ENCODE data around the gene MOGAT1. TPM values are rescaled to one million over a fixed set of nuclear protein-coding genes. Genes with fewer than 3 reads are reported as not detected.

The MOGAT1 gene
- total and polyA plus RNA-seq, 2 of the 4 experiments (the other 2 are of a cell fraction): not detected

DNA sequence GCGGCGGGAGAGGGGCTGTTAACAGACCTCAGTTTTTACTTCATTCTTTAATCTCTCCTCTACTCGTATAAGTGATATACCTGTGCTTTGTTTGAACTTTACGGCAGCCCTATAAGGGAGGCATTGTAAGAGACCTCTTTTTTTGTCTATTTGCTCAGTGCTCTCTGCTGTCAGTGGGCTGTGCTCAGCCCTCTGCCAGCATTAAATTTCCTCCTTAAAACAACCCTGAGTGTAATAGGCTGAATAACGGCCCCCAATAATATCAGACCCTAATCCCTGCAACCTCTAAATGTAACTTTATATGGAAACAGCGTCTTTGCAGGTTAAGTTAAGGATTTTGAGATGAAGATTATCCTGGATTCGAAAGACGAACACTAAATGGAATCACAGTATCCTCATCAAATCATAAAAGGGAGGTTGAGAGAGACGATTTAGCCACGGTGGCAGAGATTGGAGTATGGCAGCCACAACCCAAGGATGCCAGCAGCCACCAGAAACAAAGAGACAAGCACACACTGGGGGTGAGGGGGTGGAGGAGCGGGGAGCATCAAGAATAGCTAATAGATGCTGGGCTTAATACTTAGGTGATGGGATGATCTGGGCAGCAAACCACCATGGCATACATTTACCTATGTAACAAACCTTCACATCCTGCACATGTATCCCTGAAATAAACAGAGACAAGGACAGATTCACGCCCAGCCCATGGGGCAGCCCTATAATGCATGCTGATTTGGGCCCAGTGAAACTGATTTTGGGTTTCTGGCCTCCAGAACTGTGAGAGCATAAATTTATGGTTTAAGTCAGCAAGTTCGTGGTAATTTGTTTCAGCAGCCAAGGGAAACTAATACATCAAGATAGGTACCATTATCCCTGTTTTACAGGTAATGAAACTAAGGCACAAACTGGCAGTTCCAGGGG, 14.7 kb upstream of the MOGAT1 start:
- Histone ChIP-seq H3K14ac (replicated peaks; ENCODE audit: low read depth, low read length) (peak overlapping the region; percentile 85), H3K36me3 (ENCODE audit: control insufficient read depth, insufficient read depth, low read length) (no peaks in the 10 kb centered on the region; the same call in 1 of the 2 replicates), H4K91ac (ENCODE audit: insufficient read depth, low read depth, low read length) (peak overlapping the region; percentile 39; the same call in 1 of the 2 replicates), H3K18ac (ENCODE audit: low read depth, low read length) (no peak overlapping the region), H3K56ac (ENCODE audit: extremely low read depth, insufficient read depth, low read length) (peak overlapping the region; percentile 70), H2BK15ac (ENCODE audit: low read depth, low read length) (no peak overlapping the region), H2BK20ac (ENCODE audit: low read depth, low read length) (no peak overlapping the region), H2AFZ (replicated peaks; ENCODE audit: low read length, poor library complexity) (peak overlapping the region; percentile 85), H2BK5ac (ENCODE audit: low read depth, low read length, poor library complexity, severe bottlenecking) (peak overlapping the region; percentile 14), H4K20me1 (ENCODE audit: insufficient read depth, low read length) (0 out of 2 replicates have a peak, but pooled peaks cover 3% of the 10 kb centered on the region), H3K4ac (ENCODE audit: low read depth, low read length) (peak overlapping the region; percentile 54), H3K23ac (ENCODE audit: low read depth, low read length) (peak overlapping the region; percentile 57; the same call in 1 of the 2 replicates), H2AK9ac (replicated peaks; ENCODE audit: low read depth, low read length, poor library complexity) (peak overlapping the region; percentile 10), H3K4me2 (ENCODE audit: low read depth, low read length) (peak overlapping the region; percentile 85), H3K27me3 (ENCODE audit: control insufficient read depth, insufficient read depth, low read length) (no peaks in the 10 kb centered on the region), H3K27ac (ENCODE audit: insufficient read depth, low read length) (peak overlapping the region; percentile 82), H4K8ac (ENCODE audit: low read depth in 2 of 2, low read length in 2 of 2) (peak overlapping the region; percentile 39 to 71), H2BK120ac (ENCODE audit: low read depth, low read length) (0 out of 2 replicates have a peak overlapping the region, but pooled peaks have one; percentile 13), H2AK5ac (ENCODE audit: low read depth, low read length) (peak overlapping the region; percentile 78), H3K9me1 (ENCODE audit: insufficient read depth, low read length) (peaks cover 5% of the 10 kb centered on the region), H3K4me1 (ENCODE audit: control insufficient read depth, insufficient read depth, low read length) (no peaks in the 10 kb centered on the region; the same call in 1 of the 2 replicates), H3K79me1 (ENCODE audit: low read depth in 1 of 2, low read length in 2 of 2) (peaks cover 19 to 37% of the 10 kb centered on the region in 2 experiments; a peak in 3 of 4 replicates), H4K5ac (ENCODE audit: low read depth, low read length) (peak overlapping the region; percentile 12), H3K4me3 (ENCODE audit: insufficient read depth, low read depth, low read length) (peak overlapping the region; percentile 89), H3K9ac (ENCODE audit: low read depth, low read length) (peak overlapping the region; percentile 91), H3K9me3 (ENCODE audit: control insufficient read depth, insufficient read depth, low read length) (no peaks in the 10 kb centered on the region)
- intact Hi-C loops (cut with micrococcal nuclease) (loop anchor here (1.0 kb wide), 1 partner anchor 283 kb away; no protein-coding TSS in a partner anchor), in situ Hi-C loops (cut with MboI; ENCODE audit: low sequenced_read_pairs) (no loop called here), dilution Hi-C loops (cut with HindIII; ENCODE audit: low sequenced_read_pairs, unreplicated experiment) (no loop called here)
- ChIA-PET POLR2A (ENCODE audit: unreplicated experiment) (interaction anchor here (0.6 kb wide), 1 partner anchor 907 kb away, joined by 4 read pairs; no protein-coding TSS in a partner anchor), CTCF (no interaction called here)
- peak; percentile 27 for ATAC-seq (ENCODE audit: low read depth)
- no peak for DNase-seq
- no CpG with 5 or more reads among the region's 13 CpGs for WGBS, 2 experiments (ENCODE audit: extremely low coverage in 2 of 2, insufficient read length in 1 of 2)
- BruUV-seq (replicated peaks): no TSS peak
- TF ChIP-seq, protein P1, sequence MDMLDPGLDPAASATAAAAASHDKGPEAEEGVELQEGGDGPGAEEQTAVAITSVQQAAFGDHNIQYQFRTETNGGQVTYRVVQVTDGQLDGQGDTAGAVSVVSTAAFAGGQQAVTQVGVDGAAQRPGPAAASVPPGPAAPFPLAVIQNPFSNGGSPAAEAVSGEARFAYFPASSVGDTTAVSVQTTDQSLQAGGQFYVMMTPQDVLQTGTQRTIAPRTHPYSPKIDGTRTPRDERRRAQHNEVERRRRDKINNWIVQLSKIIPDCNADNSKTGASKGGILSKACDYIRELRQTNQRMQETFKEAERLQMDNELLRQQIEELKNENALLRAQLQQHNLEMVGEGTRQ (IDR thresholded peaks at IDR 0.05; ENCODE audit: low read depth, low read length): no peak
- no peak for TF ChIP-seq RAD21 (IDR thresholded peaks at IDR 0.05; ENCODE audit: low read length)
- TF ChIP-seq RFX5 (IDR thresholded peaks at IDR 0.05; ENCODE audit: low read depth, low read length): no peak
- TF ChIP-seq BHLHE40 (IDR thresholded peaks at IDR 0.05; ENCODE audit: low read depth, low read length): no peak
- TF ChIP-seq POLR2A (IDR thresholded peaks at IDR 0.05; ENCODE audit: low read depth, low read length): no peak
- TF ChIP-seq RCOR1 (IDR thresholded peaks at IDR 0.05; ENCODE audit: insufficient replicate concordance, low read length): no peak
- TF ChIP-seq SMC3 (IDR thresholded peaks at IDR 0.05; ENCODE audit: low read depth, low read length): no peak
- TF ChIP-seq, protein P2, sequence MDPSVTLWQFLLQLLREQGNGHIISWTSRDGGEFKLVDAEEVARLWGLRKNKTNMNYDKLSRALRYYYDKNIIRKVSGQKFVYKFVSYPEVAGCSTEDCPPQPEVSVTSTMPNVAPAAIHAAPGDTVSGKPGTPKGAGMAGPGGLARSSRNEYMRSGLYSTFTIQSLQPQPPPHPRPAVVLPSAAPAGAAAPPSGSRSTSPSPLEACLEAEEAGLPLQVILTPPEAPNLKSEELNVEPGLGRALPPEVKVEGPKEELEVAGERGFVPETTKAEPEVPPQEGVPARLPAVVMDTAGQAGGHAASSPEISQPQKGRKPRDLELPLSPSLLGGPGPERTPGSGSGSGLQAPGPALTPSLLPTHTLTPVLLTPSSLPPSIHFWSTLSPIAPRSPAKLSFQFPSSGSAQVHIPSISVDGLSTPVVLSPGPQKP (IDR thresholded peaks at IDR 0.05; ENCODE audit: borderline replicate concordance, low read depth, low read length): no peak
- TF ChIP-seq, protein P3, sequence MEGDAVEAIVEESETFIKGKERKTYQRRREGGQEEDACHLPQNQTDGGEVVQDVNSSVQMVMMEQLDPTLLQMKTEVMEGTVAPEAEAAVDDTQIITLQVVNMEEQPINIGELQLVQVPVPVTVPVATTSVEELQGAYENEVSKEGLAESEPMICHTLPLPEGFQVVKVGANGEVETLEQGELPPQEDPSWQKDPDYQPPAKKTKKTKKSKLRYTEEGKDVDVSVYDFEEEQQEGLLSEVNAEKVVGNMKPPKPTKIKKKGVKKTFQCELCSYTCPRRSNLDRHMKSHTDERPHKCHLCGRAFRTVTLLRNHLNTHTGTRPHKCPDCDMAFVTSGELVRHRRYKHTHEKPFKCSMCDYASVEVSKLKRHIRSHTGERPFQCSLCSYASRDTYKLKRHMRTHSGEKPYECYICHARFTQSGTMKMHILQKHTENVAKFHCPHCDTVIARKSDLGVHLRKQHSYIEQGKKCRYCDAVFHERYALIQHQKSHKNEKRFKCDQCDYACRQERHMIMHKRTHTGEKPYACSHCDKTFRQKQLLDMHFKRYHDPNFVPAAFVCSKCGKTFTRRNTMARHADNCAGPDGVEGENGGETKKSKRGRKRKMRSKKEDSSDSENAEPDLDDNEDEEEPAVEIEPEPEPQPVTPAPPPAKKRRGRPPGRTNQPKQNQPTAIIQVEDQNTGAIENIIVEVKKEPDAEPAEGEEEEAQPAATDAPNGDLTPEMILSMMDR (conservative IDR thresholded peaks at IDR 0.05; ENCODE audit: low read depth, low read length): no peak
- TF ChIP-seq MAFK (IDR thresholded peaks at IDR 0.05; ENCODE audit: low read depth, low read length): no peak
- TF ChIP-seq MAZ (IDR thresholded peaks at IDR 0.05; ENCODE audit: borderline replicate concordance, low read depth, low read length): no peak
- TF ChIP-seq NFE2L2 (IDR thresholded peaks at IDR 0.05; ENCODE audit: low read depth, low read length): no peak
- no peak for TF ChIP-seq MXI1 (IDR thresholded peaks at IDR 0.05; ENCODE audit: borderline replicate concordance, low read depth, low read length)
